Activated CD8-positive, alpha-beta memory T cell treated with anti-CD3 and anti-CD28 coated beads for 48 hours (primary cell): ENCODE results near the gene CFAP65.

Source experiments
- DNase-seq, 3 experiments: peaks; one replicate each; pipeline ENCODE4 v3.0.0-alpha.2; 2020; ENCODE audit warnings: low read depth in 2 of 3, low spot score in 2 of 3

Gene CFAP65, protein sequence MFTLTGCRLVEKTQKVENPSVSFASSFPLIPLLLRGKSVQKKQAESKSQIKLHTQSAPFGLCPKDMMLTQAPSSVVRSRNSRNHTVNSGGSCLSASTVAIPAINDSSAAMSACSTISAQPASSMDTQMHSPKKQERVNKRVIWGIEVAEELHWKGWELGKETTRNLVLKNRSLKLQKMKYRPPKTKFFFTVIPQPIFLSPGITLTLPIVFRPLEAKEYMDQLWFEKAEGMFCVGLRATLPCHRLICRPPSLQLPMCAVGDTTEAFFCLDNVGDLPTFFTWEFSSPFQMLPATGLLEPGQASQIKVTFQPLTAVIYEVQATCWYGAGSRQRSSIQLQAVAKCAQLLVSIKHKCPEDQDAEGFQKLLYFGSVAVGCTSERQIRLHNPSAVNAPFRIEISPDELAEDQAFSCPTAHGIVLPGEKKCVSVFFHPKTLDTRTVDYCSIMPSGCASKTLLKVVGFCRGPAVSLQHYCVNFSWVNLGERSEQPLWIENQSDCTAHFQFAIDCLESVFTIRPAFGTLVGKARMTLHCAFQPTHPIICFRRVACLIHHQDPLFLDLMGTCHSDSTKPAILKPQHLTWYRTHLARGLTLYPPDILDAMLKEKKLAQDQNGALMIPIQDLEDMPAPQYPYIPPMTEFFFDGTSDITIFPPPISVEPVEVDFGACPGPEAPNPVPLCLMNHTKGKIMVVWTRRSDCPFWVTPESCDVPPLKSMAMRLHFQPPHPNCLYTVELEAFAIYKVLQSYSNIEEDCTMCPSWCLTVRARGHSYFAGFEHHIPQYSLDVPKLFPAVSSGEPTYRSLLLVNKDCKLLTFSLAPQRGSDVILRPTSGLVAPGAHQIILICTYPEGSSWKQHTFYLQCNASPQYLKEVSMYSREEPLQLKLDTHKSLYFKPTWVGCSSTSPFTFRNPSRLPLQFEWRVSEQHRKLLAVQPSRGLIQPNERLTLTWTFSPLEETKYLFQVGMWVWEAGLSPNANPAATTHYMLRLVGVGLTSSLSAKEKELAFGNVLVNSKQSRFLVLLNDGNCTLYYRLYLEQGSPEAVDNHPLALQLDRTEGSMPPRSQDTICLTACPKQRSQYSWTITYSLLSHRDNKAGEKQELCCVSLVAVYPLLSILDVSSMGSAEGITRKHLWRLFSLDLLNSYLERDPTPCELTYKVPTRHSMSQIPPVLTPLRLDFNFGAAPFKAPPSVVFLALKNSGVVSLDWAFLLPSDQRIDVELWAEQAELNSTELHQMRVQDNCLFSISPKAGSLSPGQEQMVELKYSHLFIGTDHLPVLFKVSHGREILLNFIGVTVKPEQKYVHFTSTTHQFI (N-terminal part only)

DNA sequence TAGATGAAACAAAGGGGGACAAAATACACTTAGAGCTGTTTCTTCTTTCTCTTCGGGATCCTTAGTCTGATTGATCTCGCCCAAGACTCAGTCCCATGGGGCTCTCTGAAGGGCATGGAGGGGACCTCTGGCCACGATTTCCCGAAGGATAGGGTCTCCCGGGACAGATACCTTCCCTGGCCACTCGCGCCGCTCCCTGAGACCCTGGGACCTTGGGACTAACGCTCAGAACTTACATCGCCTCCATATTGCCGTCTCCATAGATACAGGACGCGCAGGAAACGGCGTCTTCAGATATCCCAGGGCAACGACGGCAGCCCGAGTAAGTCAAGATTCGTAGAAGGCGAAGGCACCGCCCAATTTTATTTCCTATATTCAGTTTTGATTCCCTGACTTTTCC is at the start of gene CFAP65:
Gene CFAP65, minus strand, starts transcription at position 265 of the 400 bp plus-strand sequence. CDS start 2,468 bp downstream, outside the sequence.
- no peak for DNase-seq

DNA sequence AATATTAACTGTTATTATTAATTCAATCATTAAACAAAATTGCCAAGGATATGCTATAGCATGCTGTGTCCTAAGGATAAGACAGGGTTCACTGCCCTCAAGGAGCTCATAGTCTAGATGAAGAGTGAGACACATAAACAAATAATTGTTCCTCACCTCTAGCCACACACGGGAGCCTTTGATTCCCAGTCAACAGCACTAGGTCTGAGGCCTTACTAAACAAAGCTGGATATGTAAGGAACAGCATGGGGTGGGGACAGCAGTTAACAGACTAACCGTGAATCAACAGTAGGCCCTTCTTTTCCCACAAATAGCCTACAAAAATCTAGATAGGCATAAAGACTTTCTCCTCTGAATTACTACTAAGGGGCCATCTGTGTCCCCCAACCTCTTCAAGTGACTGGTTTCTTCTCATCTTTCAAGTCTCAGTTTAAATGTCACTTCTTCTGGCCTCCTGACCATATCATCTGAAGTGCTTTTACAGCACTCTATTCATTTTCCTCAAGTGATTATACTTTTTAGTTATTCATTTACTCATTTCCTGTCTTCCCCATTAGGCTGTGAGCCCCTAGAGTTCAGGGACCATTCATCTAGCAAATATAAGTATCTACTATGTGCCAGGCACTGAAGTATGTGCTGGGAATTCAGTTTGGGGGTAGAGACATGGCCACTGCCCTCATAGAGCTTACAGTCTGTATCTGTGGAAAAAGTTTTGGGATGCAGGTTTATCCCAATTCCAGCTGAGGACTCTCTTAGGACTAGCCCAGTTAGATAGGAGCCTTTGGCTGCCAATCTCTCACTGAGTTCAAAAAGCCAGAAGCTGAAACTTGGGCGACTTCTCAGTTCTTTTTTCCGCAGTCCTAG is 49.4 kb upstream of the CFAP65 start:
- no peak for DNase-seq

DNA sequence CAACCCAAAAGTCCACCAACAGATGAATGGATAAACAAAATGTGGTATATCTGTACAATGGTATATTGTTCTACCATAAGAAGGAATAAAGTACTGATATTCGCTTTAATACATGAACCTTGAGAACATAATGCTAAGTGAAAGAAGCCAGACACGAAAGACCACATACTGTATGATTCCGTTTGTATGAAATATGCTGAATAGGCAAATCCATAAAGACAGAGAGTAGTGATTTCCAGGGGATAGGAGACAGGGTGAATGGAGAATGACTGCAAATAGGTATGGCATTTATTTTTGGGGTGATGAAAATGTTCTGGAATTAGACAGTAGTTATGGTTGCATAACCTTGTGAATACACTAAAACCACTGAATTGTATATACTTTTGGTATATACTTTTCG is 48.0 kb upstream of the CFAP65 start:
- DNase-seq = no peak

DNA sequence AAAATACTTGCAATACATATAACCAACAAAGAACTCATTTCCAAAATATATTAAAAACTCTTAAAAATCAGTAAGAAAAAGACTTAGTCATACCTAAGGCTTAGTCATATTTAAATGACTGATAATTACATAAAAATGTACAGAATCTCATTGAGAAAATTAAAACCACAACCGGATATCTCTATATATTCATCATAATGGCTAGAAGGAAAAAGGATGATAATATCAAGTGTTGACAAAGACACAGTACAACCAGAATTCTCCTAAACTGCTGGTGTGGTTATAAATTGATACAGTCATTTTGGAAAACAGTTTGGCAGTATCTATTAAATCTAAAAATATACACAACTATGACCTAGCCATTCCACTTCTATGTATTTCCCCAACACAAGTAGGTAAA is 46.5 kb upstream of the CFAP65 start:
- no peak for DNase-seq

DNA sequence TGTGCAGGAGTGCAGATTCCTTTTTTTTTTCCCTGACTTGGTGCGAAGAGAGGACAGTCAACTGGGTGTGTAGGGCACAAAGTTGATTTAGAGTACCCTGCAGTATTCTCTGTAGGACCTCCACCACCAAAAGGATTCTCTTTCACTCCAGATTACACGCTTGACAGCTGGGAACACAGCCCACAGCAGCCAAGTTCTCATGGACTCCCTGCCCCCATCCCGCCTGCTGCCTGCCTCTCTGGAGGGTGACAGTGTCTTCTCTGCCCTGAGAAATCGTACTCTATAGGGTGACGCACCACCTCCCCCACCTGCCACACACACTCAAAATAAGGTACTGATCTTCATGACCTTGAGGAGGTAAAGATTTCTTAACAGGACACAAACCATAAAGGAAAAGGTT is 46.0 kb upstream of the CFAP65 start:
- DNase-seq = no peak

DNA sequence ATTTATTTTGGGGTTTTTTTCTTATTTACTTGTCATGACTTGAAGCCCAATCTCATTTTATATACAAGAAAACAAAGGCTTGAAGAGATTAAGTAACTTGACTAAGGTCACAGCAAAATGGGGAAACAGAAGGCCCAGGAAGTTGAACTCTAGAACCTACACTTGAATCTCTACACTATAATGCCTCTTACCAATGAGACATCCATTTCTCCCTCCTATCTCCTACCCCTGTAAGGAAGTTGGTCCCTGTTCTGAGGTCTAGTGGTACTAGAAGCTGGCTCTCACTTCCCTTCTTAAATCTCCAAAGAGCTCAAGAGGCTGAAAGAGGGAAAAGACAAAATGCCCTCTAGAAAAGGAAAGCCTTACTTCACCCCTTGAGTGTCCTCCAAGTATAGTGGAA is 44.9 kb upstream of the CFAP65 start:
- no peak for DNase-seq

DNA sequence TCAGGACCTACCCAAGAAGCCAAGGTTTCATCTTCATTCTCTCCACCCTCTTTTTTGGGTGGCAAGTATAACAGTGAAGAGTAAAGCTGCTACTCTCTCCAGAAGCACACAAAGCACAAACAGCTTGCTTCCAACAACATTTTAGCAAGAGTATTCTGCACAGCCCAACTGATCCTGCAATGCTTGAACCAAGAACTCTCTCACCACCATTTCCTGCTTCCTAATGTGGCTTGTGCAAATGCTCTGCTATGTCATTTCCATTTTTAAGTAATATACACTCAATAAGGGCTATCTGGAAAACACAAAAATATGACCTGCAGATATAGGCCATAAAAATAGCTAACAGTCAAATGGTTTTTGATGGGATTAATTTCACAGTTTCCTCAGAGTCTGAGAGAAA is 43.5 kb upstream of the CFAP65 start:
- DNase-seq = no peak

DNA sequence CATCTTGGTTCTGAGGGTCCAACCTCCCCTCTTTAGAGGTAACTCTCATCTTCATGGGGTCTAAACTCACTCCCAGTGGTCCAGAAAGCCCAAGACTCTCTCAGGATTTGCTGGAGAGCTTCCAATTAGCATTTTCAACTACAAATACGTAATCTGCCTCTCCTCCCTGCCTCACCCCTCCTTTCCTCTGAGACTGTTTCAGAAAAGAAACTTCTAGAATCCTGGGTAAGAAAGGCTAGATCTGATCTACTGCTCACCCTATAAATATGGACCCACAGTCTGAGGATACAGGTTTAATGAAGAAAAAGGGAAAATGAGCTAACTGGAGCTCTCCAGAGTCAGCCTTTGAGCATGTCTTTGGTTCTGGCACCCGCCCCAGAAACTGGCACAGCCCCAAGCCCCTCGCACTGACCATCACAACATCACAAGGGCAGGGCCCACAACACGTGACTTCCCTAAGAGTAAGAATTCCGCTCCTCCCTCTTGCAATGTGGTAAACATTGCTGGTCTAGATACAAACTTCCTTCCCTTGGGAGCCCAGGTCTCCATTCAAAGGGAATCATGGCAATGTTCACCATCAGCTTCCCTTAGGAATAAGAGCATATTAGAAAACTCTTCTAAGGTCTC is 41.1 kb upstream of the CFAP65 start:
- DNase-seq = no peak

DNA sequence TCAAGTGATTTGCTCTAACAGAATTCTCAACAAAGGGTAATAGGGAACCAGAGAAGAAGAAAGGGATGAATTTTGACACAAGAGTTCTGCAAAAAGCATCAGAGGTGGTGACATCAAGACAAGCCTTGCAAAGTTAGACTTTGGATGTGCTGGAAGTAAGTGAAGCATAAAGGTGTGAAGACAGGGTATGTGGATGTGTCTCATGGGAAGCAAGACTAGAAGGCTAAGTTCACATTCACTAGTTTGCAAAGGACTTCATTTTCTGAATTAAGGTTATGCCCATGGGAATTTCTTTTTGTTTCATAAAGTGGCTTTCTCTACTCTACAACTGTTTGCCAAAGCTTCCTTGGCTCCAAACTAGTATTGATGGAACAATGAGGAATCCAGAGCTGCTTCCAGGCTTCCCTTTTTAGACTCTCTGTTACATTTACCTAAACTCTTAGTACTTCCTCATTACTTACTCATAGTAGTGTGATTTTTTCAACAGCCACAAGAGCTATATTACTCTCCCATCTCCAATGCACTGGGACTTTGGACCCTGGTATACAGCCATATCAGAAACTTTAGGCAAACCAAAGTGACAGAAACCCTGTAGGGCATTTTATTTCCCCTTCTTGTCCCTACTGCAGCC is 40.5 kb upstream of the CFAP65 start:
- DNase-seq = no peak

DNA sequence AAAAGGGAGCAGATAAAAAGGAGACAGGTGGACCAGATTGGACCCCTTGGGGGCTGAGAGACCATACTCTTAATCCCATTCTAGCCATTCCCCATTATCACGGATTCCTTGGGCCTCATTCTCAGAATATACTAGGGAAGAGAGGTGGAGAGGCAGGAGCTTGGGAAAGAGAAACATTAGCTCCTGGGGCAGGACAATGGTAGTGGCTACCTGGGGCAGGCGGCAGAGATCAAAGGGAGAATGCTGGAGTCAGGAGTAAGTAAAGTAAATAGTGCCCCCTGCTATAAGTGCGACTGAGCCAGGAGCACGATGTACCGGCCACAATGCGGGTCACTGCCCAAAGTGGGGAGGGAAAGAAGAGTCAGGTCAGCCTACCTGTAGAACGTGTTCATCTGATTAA is 39.8 kb upstream of the CFAP65 start:
- DNase-seq = no peak

DNA sequence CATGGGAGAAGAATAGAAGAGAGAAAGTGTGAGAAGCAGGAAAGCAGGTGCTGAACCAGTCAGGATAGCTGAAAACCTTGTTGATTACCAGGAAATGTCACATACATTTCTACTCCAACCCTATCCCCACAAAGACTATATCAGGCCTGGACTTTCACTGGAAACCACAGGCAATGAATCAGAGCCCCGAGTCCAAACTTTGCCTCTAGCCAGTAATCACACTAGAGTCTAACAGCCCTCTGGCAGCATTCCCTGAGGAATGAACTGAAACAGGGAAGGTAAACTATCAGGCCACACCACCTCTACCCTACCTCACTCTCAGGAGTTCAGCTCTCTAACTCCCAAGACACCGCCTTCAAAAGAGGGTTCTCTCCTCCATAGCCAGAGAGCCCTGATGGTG is 38.1 kb upstream of the CFAP65 start:
- DNase-seq = no peak

DNA sequence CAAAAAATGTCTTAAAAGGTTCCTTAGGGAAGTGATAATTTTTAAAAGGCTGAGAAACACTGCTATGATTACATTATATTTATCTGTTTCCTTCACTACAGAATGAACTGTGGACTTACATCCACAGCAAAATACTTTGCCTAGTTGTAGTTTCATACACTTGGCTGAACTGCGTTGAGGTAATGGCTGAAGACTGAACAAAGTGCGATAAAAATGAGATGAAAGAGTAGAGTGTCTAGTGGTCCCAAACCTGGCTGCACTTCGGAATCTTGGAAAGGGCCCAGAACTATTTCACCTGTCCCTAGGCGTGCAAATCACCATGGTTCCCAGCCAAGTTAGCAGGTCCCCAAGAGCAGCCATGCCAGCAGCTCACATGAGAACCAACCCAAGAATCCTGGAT is 37.6 kb upstream of the CFAP65 start:
- DNase-seq = no peak

DNA sequence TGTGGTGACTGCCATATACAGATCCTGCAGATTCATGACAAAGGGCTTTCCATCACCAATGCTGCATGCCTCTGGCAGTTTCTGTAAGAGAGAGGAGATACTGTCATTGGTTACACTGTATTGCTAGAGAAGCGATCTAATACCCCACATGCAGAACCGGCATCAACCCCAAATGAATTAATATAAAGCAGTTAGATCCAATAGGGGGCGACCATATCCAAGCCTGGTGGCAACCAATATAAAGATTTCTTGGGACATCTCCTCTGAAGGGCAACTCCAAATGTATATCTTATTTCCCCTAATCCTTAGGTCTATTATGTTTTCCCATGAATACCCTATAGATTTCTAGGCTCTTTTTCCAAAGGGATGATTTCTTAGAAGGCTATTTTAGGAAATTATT is 36.8 kb upstream of the CFAP65 start:
- DNase-seq = no peak

DNA sequence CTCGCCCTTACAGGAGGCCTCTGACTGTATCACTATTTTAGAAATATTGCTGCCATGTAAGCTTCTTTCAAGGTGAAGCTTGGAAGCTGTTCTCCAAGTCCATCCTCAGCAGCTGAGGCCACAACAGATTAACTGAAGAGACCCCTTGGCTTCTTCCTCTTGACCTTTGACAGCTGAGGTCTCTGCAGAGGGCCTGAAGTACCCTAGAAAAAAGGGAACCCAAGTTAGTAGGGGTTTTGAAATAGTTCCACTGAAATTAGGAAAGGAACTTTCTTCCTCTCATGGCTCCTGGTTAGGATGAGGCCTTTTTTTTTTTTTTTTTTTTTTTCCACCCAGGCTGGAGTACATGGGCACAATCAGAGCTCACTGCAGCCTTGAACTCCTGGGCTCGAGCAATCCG is 34.9 kb upstream of the CFAP65 start:
- no peak for DNase-seq

DNA sequence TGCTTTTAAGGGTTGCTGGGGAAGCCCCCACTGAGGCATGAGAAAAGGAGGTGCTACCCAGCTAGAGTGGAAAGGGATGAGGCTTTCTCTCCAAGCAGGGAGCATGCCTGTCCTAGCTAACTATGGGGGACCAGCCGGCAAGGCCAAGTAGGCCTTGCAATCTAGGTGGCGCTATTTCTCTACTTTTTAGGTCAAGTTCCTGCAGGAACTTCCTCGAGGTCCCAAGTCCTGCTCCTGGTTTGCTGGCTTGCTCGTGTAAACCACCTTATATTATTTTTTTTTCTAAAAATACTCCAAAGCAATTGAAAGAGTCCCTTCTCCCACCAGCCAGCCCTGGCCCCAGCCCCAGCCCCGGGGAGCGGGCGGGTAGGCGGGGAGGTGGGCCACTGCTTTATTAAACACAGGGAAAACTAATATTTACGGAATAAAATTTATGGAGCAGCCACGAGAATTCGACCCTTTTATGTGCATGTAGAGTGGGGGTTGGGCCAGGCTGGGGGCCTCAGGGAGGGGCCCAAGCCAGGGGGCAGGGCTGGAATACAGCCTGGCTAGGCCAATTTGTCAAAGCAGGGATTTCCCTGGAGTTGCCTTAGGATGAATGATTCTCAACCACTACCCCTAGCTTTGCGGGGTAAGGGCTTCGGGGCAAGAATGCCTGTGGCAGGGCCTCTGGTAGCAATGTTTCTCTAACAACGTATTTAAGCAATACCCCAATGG is 32.3 kb upstream of the CFAP65 start:
- DNase-seq = no peak

DNA sequence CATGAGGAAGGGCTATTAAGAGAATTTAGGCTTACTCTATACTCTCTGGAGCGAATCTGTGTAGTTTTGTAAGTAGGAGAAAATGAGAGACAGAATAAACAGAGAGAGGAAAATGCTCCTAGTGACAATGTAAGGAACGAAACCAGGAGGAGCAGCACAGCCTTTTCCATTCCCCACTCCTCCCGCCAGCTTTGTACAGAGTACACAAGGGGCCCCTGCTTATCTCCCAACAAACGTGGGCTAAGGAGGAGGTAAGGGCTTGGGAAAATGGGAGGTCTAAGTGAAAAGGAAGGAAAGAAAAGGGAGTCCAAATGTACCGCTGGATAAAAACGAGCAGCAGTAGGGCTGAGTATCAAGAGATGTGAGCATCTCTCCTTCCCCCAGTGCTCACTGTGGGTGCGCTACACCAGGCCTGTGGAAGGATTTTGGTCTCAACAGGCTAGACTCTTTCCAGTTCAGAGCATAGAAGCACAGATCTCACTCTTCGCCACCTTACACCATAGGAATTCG is 31.5 kb upstream of the CFAP65 start:
- no peak for DNase-seq

DNA sequence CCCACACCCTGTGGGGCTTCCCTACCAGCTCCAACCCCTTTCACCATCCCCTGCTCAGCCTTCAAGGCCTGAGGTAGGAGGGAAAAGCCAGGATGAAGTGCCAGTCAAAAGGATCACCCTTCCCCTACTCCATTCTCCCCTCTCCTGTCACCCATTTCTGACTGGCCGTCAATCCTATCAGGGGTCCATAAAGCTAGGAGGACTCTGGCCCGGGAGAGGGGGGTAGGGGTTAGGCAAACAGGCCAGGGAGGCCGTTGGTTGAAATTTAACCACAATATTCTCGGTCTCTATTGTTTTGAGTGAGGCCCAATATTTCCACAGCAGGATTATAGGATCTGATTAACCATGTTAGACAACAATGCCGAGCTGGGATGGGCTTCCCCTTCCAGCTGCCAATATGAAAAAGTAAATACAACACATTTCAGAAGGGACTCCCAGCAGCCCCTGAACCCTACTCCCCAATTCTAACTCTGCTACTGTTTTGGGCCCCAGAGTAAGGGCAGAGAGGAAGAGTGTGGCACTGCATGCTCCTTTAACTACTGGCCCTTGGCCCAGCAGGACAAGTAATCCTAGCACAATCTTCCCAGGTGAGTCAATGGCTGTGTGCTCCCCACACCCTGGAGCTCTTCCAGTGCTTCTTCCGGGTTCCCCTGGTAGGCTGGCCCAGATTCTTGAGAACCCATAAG is 30.0 kb upstream of the CFAP65 start:
- no peak for DNase-seq

DNA sequence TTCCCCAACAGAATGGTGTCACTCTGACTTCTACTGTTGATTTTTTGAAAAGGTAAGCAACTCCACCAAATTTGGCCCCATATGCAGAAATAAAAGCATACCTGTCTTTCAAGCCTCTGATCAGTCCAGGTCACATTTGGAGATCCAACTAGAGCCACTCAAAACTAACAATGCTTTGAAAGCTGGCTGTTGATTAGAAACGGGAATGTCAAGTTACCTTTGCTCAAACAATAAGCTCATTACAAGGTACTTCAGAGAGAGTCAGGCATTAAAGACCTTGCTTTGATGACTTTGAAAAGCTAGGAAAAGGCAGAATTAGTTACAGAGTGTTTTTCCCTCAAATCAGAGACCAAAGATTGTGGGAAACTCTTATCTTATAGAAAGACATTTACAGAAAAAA is 24.2 kb upstream of the CFAP65 start:
- no peak for DNase-seq
